Measurements from ENCODE around the gene ABLIM2.

Gene ABLIM2

GRCh38 chr4:7981738-7982394 is 176.7 kb downstream of the ABLIM2 start:
- TF ChIP-seq, protein P1, sequence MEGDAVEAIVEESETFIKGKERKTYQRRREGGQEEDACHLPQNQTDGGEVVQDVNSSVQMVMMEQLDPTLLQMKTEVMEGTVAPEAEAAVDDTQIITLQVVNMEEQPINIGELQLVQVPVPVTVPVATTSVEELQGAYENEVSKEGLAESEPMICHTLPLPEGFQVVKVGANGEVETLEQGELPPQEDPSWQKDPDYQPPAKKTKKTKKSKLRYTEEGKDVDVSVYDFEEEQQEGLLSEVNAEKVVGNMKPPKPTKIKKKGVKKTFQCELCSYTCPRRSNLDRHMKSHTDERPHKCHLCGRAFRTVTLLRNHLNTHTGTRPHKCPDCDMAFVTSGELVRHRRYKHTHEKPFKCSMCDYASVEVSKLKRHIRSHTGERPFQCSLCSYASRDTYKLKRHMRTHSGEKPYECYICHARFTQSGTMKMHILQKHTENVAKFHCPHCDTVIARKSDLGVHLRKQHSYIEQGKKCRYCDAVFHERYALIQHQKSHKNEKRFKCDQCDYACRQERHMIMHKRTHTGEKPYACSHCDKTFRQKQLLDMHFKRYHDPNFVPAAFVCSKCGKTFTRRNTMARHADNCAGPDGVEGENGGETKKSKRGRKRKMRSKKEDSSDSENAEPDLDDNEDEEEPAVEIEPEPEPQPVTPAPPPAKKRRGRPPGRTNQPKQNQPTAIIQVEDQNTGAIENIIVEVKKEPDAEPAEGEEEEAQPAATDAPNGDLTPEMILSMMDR (IDR thresholded peaks at IDR 0.05; ENCODE audit: low read depth, low read length), result no peak

GRCh38 chr4:7980036-7980435 is 178.6 kb downstream of the ABLIM2 start:
- no peak overlapping the region for H3K4me3 ChIP-seq (ENCODE audit: low read depth, low read length)
- TF ChIP-seq, protein P1 (IDR thresholded peaks at IDR 0.05; ENCODE audit: low read depth, low read length), result no peak

More at GRCh38 chr4:7981738-7982394, 176.7 kb downstream of the ABLIM2 start:
- no peak overlapping the region for H3K4me3 ChIP-seq (ENCODE audit: low read depth, low read length)

- H3K4me3 ChIP-seq (ENCODE audit: low read depth, low read length), result no peak overlapping the region
- TF ChIP-seq, protein P1 (IDR thresholded peaks at IDR 0.05; ENCODE audit: low read depth, low read length), result no peak
These were observed 179.0 kb downstream of the ABLIM2 start for GRCh38 chr4:7979652-7979968.

DNA sequence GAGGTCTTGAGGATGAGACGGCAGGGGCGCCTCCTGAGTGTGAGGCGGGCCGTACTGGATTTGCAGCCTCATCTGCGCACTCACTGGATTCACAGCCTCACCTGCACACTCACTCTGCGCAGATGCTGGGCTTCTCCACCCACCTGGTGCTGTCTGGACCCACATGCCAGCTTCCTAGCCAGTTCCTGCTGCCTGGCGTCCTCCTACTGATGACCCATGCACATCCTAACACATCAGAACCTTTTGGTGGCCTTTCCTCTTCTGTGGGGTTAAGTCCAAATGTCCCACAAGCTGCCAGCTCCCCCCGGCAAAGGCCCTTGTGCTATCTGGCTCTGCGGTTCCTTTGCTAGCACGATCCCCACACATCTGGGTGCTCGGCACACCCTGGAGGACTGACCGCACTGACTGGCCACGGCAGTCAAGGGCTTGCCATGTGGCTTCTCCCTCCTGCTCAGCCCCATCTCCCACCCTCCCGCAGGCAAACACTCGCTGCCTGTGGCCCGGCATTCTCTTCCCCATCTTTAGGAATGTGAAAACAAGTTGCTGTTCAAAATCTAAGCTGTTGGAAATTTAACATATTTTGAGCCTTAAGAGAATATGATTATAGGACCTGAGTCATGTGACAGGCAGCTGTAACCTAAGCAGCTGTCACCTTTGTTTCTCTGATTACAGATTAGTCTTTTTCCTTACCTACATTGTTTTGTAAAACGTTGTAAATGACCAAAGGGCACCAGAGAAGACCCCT is 179.5 kb downstream of the ABLIM2 start:
- no peak overlapping the region for H3K4me3 ChIP-seq (ENCODE audit: low read depth, low read length)
- TF ChIP-seq, protein P1 (IDR thresholded peaks at IDR 0.05; ENCODE audit: low read depth, low read length), result no peak

DNA sequence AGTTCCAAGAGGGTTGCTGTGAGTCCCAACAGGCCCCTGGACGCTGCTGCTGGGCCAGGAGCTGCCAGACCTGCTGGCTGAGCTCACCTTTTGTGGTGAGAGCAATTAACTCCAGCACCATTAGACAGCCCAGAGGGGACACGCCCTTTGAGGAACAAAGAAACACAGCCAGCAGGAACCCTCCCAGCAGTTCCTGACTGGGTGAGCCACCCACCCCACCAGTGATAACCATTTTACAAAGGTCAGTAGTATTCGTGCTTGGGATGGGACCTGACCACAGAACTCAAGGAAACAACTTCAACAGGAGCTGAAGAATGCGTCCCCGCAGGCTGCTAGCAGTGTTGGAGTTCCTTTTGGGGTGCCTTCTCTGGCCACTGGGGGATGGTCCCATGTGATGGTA is 180.1 kb downstream of the ABLIM2 start:
- no peak overlapping the region for H3K4me3 ChIP-seq (ENCODE audit: low read depth, low read length)
- TF ChIP-seq, protein P1 (IDR thresholded peaks at IDR 0.05; ENCODE audit: low read depth, low read length), result no peak

- TF ChIP-seq, protein P1 (IDR thresholded peaks at IDR 0.05; ENCODE audit: low read depth, low read length), result no peak
- H3K4me3 ChIP-seq (ENCODE audit: low read depth, low read length), result no peak overlapping the region
These were observed 182.0 kb downstream of the ABLIM2 start for GRCh38 chr4:7976634-7977033.

DNA sequence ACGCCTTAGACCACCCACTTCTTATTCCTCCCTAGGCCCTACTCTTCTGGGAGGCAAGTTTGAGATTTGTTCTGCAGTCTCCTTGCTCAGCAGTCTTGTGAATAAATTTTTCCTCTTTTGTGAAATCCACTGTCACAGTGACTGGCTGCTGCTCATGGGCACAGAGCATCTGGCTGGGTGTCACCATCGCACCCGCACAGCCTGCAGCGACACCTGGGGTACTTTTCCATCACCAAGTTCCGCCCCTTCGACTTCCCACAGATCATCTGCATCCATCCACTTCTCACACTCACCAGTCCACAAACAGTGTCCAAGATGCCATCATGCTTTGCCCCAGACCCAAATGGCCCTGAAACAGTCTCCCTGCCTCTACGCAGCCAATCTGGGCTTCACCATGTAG is 182.6 kb downstream of the ABLIM2 start:
- H3K4me3 ChIP-seq (ENCODE audit: low read depth, low read length), result no peak overlapping the region
- TF ChIP-seq, protein P1 (IDR thresholded peaks at IDR 0.05; ENCODE audit: low read depth, low read length), result no peak
